ENCODE results near the gene CDH18.

DNA sequence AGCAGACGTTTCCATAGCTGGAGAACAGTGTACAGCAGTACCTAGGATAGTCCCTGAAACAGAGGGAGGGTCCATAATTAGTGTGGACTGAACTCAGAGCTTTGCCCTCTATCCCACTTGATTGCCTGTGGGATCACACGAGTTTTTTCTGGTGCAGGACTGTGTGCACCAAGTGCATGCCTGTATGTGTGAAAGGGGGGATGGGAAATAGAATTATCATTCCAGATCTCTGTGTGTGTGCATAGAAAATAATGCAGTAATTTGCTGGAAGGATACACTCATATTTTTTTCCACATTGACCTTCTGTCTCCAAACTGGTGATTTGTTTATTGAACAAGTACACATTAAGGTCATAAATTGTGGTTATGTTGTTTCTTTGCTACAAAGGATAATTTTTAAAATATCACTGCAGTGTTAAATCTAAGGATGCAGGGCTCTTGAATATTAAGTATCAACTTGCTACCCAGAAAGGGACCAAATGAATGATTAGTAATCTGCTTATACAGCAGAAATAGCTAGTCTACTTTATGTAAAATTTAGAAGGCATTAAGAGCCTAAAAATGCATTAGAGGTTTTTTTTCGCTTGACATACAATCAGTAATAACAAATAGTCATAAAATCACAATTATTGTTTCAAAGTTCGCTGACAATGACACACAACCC, 292.9 kb downstream of the CDH18 start:
- TF ChIP-seq, protein P1, sequence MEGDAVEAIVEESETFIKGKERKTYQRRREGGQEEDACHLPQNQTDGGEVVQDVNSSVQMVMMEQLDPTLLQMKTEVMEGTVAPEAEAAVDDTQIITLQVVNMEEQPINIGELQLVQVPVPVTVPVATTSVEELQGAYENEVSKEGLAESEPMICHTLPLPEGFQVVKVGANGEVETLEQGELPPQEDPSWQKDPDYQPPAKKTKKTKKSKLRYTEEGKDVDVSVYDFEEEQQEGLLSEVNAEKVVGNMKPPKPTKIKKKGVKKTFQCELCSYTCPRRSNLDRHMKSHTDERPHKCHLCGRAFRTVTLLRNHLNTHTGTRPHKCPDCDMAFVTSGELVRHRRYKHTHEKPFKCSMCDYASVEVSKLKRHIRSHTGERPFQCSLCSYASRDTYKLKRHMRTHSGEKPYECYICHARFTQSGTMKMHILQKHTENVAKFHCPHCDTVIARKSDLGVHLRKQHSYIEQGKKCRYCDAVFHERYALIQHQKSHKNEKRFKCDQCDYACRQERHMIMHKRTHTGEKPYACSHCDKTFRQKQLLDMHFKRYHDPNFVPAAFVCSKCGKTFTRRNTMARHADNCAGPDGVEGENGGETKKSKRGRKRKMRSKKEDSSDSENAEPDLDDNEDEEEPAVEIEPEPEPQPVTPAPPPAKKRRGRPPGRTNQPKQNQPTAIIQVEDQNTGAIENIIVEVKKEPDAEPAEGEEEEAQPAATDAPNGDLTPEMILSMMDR (IDR thresholded peaks at IDR 0.05), result no peak
- TF ChIP-seq POLR2AphosphoS5 (IDR thresholded peaks at IDR 0.05), result no peak
